ES-I3 (cell line): ENCODE results near the gene OSBPL8.

Source experiments
- H3K36me3 ChIP-seq: 2 replicates; pipeline ENCODE4 v1.6.1; 2013; ENCODE audit warnings: mild to moderate bottlenecking, low read length, control low read depth, moderate library complexity; ENCODE audit not compliant: insufficient read depth
- H3K4me1 ChIP-seq: 2 replicates; pipeline ENCODE4 v1.6.1; 2013; ENCODE audit warnings: mild to moderate bottlenecking, control low read depth, low read length; ENCODE audit not compliant: insufficient read depth
- H3K9ac ChIP-seq: 2 replicates; pipeline ENCODE4 v1.6.1; 2013; ENCODE audit warnings: low read depth, mild to moderate bottlenecking, low read length, moderate library complexity
- H3K9me3 ChIP-seq: 2 replicates; pipeline ENCODE4 v1.6.1; 2013; ENCODE audit warnings: mild to moderate bottlenecking, low read length, moderate library complexity; ENCODE audit not compliant: control insufficient read depth, insufficient read depth

Gene OSBPL8

GRCh38 chr12:76450690-76451089 lies 108.9 kb downstream of the OSBPL8 start:
- no peaks in the 10 kb centered on the region for H3K36me3 ChIP-seq
- H3K4me1 ChIP-seq: peaks cover 6% of the 10 kb centered on the region; the same call in 1 of the 2 replicates
- no peak overlapping the region for H3K9ac ChIP-seq
- no peaks in the 10 kb centered on the region for H3K9me3 ChIP-seq

- no peaks in the 10 kb centered on the region for H3K9me3 ChIP-seq
- H3K4me1 ChIP-seq: no peaks in the 10 kb centered on the region
- H3K36me3 ChIP-seq: no peaks in the 10 kb centered on the region
- H3K9ac ChIP-seq: no peak overlapping the region
Measured at GRCh38 chr12:76449993-76450392, 109.6 kb downstream of the OSBPL8 start.

DNA sequence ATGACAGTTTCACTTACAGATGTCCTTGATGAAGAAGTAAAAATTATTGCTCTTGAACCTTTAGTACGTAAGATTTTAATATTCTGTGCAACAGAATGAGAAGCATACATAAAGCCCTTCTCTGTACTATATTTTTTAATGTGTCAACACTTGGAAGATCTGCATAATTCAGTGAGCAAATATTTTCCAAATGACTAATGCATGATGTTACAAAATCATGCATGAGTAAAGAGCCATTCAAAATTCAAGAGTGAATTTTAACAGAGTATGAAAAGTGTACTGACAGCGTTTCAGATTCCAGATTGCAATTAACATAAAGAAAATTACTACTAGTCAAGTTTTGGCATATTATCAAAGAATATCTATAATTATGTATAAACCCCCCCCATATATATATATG lies 110.0 kb downstream of the OSBPL8 start:
- Histone ChIP-seq H3K36me3 (no peaks in the 10 kb centered on the region), H3K9ac (no peak overlapping the region), H3K9me3 (no peaks in the 10 kb centered on the region), H3K4me1 (peaks cover under 1% of the 10 kb centered on the region; the same call in 1 of the 2 replicates)

DNA sequence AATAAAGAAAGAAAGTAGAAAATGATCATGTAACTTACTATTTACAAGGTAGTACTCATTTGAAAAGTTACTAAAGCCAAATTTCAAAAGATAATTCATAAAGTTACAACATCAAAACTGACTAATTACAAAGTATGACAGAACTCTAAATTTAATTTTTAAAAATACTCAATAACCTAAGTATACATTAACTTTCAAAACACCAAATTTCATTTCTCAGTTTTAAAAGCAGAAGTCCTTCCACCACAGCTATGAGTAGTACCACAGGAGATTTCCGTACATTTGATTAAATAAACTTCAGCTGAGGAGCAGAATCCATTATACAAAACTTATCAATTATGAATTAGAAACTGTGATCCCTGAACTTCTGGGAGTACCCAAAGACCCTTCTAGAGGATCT lies 110.6 kb downstream of the OSBPL8 start:
- Histone ChIP-seq H3K9me3 (no peaks in the 10 kb centered on the region), H3K36me3 (no peaks in the 10 kb centered on the region), H3K9ac (no peak overlapping the region), H3K4me1 (peaks cover 4% of the 10 kb centered on the region; the same call in 1 of the 2 replicates)

- H3K4me1 ChIP-seq: peaks cover 4% of the 10 kb centered on the region; the same call in 1 of the 2 replicates
- no peak overlapping the region for H3K9ac ChIP-seq
- H3K9me3 ChIP-seq: no peaks in the 10 kb centered on the region
- no peaks in the 10 kb centered on the region for H3K36me3 ChIP-seq
Measured at GRCh38 chr12:76446090-76446489, 113.5 kb downstream of the OSBPL8 start.

DNA sequence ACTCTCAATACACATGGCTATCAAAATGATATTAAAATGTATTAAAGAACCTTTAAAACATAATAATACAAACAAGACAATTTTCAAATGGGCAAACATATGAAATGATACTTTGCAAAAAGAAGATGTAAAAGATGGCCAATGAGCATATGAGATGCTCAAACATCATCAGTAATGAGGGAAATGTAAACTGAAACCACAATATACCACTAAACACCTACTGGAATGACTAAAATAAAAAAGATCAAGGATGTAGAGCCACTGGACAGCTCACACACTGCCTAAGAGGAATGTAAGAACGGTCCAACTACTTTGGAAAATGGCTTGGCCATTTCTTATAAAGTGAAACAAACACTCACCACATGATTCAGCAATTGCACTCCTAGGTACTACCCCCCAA lies 114.1 kb downstream of the OSBPL8 start:
- no peak overlapping the region for H3K9ac ChIP-seq
- peaks cover 4% of the 10 kb centered on the region; the same call in 1 of the 2 replicates for H3K4me1 ChIP-seq

GRCh38 chr12:76444408-76444984 lies 115.1 kb downstream of the OSBPL8 start:
- Histone ChIP-seq H3K9ac (no peak overlapping the region), H3K4me1 (peaks cover 4% of the 10 kb centered on the region; the same call in 1 of the 2 replicates), H3K36me3 (no peaks in the 10 kb centered on the region), H3K9me3 (no peaks in the 10 kb centered on the region)

More for the DNA sequence above, 114.1 kb downstream of the OSBPL8 start:
- Histone ChIP-seq H3K9me3 (no peaks in the 10 kb centered on the region), H3K36me3 (no peaks in the 10 kb centered on the region)

DNA sequence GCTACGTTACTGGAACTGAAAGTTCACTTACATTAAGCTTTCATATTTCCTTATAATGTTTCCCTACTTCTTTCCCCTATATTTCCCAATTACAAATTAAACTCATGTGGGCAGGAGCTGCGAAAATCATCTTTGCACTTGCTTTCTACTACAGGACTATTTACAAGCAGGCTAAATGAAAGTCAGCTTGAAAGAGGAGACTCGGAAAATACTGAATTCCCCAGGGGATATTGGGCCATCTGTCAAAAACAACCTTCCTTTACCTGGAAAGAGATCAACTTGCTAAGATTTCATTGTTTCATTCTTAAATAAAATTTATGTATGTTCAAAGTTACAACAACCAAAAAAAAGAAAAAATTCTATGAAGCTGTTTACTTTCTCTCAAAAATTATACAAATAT lies 118.6 kb downstream of the OSBPL8 start:
- no peaks in the 10 kb centered on the region for H3K36me3 ChIP-seq
- no peak overlapping the region for H3K9ac ChIP-seq
- H3K4me1 ChIP-seq: peaks cover 4% of the 10 kb centered on the region; the same call in 1 of the 2 replicates
- peaks cover 2% of the 10 kb centered on the region; the same call in 1 of the 2 replicates for H3K9me3 ChIP-seq

DNA sequence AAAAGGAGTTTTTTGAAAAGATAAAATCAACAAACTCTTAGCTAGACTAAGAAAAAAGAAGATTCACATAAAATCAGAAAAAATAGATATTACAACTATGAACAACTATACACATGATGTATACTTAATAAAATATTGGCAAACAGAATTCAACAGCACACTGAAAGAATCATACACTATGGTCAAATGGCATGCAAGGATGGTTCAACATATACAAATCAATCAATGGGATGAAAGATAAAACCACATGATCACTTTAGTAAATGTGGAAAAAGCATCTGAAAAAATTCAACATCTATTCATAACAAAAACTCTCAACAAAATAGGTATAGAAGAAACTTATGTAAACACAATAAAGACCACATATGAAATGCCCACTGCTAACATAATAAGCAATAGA lies 126.8 kb downstream of the OSBPL8 start:
- H3K9ac ChIP-seq: no peak overlapping the region
- peaks cover 4% of the 10 kb centered on the region; the same call in 1 of the 2 replicates for H3K9me3 ChIP-seq
- H3K4me1 ChIP-seq: no peaks in the 10 kb centered on the region
- H3K36me3 ChIP-seq: no peaks in the 10 kb centered on the region

- no peak overlapping the region for H3K9ac ChIP-seq
- no peaks in the 10 kb centered on the region; the same call in 1 of the 2 replicates for H3K4me1 ChIP-seq
- H3K9me3 ChIP-seq: 0 out of 2 replicates have a peak, but pooled peaks cover 9% of the 10 kb centered on the region
- no peaks in the 10 kb centered on the region for H3K36me3 ChIP-seq
Measured at GRCh38 chr12:76428117-76428516, 131.5 kb downstream of the OSBPL8 start.

- H3K36me3 ChIP-seq: no peaks in the 10 kb centered on the region
- H3K4me1 ChIP-seq: no peaks in the 10 kb centered on the region; the same call in 1 of the 2 replicates
- no peak overlapping the region for H3K9ac ChIP-seq
- 0 out of 2 replicates have a peak, but pooled peaks cover 9% of the 10 kb centered on the region for H3K9me3 ChIP-seq
Measured at GRCh38 chr12:76426160-76426559, 133.4 kb downstream of the OSBPL8 start.

DNA sequence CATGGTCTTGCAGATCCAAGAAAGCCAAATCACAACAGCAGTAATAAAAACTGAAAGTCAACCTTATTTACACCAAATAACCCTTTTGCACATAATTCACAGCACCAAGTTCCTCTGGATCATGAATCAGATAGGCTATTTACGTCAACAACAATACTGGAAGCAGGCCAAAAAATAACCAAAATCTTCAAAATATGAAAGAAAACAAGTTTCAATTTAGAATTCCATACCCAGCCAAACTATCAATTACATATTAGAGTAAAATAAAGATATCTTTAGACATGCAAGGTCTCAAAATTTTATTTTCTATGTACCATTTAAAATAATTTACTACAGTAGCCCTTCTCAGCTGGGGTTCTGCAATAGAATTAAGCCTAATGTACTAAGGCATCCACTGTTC lies 134.6 kb downstream of the OSBPL8 start:
- Histone ChIP-seq H3K4me1 (no peaks in the 10 kb centered on the region; the same call in 1 of the 2 replicates), H3K9ac (no peak overlapping the region), H3K9me3 (0 out of 2 replicates have a peak, but pooled peaks cover 9% of the 10 kb centered on the region), H3K36me3 (no peaks in the 10 kb centered on the region)

DNA sequence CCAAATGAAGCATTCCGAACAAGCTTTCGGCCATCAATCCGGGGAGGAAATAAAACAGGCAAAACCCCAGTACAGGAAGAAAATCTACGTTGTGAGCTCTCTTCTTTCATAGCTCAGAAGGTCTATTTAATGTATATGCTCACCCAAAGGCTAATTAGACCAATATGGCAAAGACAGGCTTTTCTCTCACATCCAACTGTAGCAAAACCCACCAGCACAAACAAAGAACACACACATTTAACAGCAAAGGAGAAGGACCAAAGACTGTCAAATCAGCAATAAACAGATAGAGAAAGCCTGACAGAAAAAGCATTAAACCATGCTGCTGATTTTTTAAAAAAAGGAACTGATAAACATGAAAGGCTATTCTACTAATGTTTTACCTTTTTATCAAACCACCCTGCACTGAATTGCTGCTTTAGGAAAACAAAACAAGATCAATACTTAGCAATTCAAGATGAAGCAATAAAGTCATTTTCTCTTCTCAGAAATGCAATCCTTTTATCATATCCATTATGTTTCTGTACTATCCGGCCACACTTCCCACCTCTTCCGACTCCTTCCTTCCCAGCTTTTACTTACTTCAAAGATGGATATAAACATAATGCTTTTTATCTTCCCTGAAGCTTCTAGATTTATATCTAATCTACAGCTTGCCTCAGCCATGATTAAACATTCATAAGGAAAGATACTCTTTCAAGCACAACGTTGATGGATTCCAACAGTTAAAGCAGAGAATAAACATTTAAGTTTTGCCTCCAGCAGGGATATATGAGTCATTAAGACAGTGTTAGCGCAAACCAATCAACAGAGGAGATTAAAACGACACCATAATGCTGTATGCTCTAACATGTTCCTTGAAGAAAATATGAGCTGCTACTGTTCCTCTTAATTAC lies 136.8 kb downstream of the OSBPL8 start:
- H3K9ac ChIP-seq: no peak overlapping the region
- H3K9me3 ChIP-seq: 0 out of 2 replicates have a peak, but pooled peaks cover 9% of the 10 kb centered on the region
- H3K36me3 ChIP-seq: no peaks in the 10 kb centered on the region
- no peaks in the 10 kb centered on the region; the same call in 1 of the 2 replicates for H3K4me1 ChIP-seq

DNA sequence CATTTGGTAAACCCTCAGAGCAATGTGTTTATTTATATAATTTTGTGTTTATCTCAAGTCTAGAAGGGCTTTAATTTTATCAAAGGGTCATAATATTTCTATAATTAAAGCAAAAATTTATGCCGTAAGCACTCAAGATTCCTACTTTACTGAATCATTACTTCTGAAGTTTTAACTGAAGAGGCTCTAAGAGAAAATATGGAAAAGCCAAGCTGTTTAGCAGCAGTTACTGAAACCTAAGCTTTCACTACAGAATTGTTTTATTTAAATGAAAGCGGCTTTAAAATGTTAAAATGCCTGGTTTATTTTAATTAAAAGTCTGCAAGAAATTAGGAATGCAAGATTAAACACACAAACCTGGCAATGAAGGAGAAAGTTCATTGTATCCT lies 137.4 kb downstream of the OSBPL8 start:
- H3K36me3 ChIP-seq: no peaks in the 10 kb centered on the region
- H3K9ac ChIP-seq: no peak overlapping the region
- H3K4me1 ChIP-seq: no peaks in the 10 kb centered on the region; the same call in 1 of the 2 replicates

More for the DNA sequence above, 137.4 kb downstream of the OSBPL8 start:
- H3K9me3 ChIP-seq: 0 out of 2 replicates have a peak, but pooled peaks cover 9% of the 10 kb centered on the region
